Measurements from ENCODE around the gene PRDM15. TPM values are rescaled to one million over a fixed set of nuclear protein-coding genes. Genes with fewer than 3 reads are reported as not detected.

PRDM15 gene
- total RNA-seq, 1 experiment from 2014 or later = 5.7 TPM

DNA sequence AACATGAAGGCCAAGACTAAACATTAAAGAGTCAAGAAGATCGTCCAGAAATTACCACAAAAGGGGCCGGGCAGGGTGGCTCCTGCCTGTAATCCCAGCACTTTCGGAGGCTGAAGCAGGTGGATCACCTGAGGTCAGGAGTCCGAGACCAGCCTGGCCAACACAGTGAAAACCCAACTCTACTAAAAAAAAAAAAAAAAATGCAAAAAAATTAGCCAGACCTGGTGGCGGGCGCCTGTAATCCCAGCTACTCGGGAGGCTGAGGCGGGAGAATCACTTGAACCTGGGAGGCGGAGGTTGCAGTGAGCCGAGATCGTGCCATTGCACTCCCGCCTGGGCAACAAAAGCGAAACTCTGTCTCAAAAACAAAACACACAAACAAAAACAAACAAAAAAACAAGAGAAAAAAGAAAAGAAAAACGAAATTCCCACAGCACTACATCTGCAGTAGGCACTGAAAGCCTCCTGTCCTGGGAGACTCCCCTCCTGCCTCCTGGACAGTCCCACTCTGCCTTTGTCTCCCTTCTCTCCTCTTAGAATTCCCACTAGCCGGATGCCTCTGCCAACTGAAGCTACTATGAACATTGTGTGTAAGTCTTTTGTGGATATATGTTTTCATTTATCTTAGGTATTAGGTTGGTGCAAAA lies 94.6 kb downstream of the PRDM15 start:
- BruUV-seq (replicated peaks) = no TSS peak
- H3K4me1 Mint-ChIP-seq (ENCODE audit: insufficient read depth, unreplicated experiment) = peaks cover 29% of the 10 kb centered on the region
- no peaks in the 10 kb centered on the region for H3K36me3 Mint-ChIP-seq (ENCODE audit: insufficient read depth, unreplicated experiment)
- ChIA-PET POLR2A (interaction anchor here (0.6 to 9.7 kb wide), 14 partner anchors 19 to 435 kb away, joined by 3 to 136 read pairs (median 6); partner anchors contain the start of genes RIPK4 and ZBTB21), CTCF (interaction anchor here (0.5 to 2.1 kb wide), 9 partner anchors 21 to 176 kb away, joined by 3 to 12 read pairs (median 3); no protein-coding TSS in a partner anchor)
- no peak overlapping the region for H3K27ac Mint-ChIP-seq (ENCODE audit: low read depth, unreplicated experiment)
- no peak for DNase-seq (ENCODE audit: unreplicated experiment)
- TF ChIP-seq, protein P1, sequence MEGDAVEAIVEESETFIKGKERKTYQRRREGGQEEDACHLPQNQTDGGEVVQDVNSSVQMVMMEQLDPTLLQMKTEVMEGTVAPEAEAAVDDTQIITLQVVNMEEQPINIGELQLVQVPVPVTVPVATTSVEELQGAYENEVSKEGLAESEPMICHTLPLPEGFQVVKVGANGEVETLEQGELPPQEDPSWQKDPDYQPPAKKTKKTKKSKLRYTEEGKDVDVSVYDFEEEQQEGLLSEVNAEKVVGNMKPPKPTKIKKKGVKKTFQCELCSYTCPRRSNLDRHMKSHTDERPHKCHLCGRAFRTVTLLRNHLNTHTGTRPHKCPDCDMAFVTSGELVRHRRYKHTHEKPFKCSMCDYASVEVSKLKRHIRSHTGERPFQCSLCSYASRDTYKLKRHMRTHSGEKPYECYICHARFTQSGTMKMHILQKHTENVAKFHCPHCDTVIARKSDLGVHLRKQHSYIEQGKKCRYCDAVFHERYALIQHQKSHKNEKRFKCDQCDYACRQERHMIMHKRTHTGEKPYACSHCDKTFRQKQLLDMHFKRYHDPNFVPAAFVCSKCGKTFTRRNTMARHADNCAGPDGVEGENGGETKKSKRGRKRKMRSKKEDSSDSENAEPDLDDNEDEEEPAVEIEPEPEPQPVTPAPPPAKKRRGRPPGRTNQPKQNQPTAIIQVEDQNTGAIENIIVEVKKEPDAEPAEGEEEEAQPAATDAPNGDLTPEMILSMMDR (IDR thresholded peaks at IDR 0.05; ENCODE audit: unreplicated experiment) = no peak
- no peak overlapping the region for H3K4me3 Mint-ChIP-seq (ENCODE audit: unreplicated experiment)
- intact Hi-C loops (cut with micrococcal nuclease) = no loop called here
- no peaks in the 10 kb centered on the region for H3K27me3 Mint-ChIP-seq (ENCODE audit: insufficient read depth, unreplicated experiment)
- no peaks in the 10 kb centered on the region for H3K9me3 Mint-ChIP-seq (ENCODE audit: unreplicated experiment)

DNA sequence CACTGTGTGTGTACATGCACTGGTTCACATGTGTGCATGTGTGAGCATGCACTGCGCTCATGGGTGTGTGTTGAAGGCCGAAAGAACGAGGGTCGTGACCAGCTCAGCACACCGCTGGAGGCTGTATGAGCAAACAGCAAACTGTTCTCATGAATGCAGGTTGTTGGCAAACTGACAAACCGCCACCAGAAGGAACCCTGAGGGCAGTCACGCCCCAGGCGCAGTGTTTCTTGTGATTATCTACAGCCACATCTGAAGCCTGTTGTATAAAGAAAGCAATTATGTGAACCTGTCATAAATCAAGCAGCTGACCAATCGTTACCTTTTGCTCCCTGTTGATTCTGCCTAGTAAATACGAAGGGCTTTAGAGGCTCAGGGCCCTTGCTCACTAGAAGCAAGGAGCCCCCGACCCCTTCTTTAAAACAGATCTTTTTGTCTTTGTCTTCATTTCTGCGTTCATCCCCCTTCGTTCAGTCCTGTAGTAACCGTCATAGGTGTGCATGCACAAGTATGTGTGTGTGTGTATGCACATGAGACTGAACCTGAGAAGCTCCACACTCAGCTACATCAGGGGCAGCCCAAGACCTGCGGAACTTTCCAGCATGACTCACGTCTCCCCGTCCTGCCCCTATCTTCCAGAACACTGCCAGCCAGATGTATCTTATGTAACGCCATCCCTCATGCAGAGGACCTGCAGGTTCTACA lies 95.5 kb downstream of the PRDM15 start:
- Mint-ChIP-seq H3K27me3 (ENCODE audit: insufficient read depth, unreplicated experiment) (no peaks in the 10 kb centered on the region), H3K9me3 (ENCODE audit: unreplicated experiment) (no peaks in the 10 kb centered on the region), H3K4me1 (ENCODE audit: insufficient read depth, unreplicated experiment) (peaks cover 29% of the 10 kb centered on the region), H3K27ac (ENCODE audit: low read depth, unreplicated experiment) (no peak overlapping the region), H3K4me3 (ENCODE audit: unreplicated experiment) (peak overlapping the region; percentile 7), H3K36me3 (ENCODE audit: insufficient read depth, unreplicated experiment) (no peaks in the 10 kb centered on the region)
- TF ChIP-seq, protein P1 (IDR thresholded peaks at IDR 0.05; ENCODE audit: unreplicated experiment) = no peak
- ChIA-PET POLR2A (interaction anchor here (0.5 to 9.7 kb wide), 16 partner anchors 18 to 334 kb away, joined by 3 to 136 read pairs (median 6); partner anchors contain the start of genes RIPK4 and ZBTB21), CTCF (interaction anchor here (0.7 to 2.1 kb wide), 4 partner anchors 35 to 174 kb away, joined by 3 to 12 read pairs (median 4); no protein-coding TSS in a partner anchor)
- BruUV-seq (replicated peaks) = no TSS peak
- peak; percentile 93 for DNase-seq (ENCODE audit: unreplicated experiment)
- intact Hi-C loops (cut with micrococcal nuclease) = no loop called here

DNA sequence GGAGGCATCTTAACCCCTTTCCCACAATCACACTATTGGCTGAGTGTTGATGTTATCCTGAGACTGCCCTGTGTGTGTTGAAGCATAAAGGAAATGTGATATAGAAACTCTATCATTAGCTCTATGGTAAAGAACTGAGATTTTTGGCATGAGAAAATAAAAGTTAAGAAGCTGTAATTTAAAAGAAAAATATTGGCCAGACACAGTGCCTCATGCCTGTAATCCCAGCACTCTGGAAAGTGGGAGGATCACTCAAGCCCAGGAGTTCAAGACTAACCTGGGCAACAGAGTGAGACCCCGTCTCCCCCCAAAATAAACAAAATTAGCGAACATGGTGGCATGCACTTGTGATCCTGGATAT lies 98.1 kb downstream of the PRDM15 start:
- H3K36me3 Mint-ChIP-seq (ENCODE audit: insufficient read depth, unreplicated experiment) = no peaks in the 10 kb centered on the region
- no peak for DNase-seq (ENCODE audit: unreplicated experiment)
- H3K27me3 Mint-ChIP-seq (ENCODE audit: insufficient read depth, unreplicated experiment) = no peaks in the 10 kb centered on the region
- no peak overlapping the region for H3K4me3 Mint-ChIP-seq (ENCODE audit: unreplicated experiment)
- H3K4me1 Mint-ChIP-seq (ENCODE audit: insufficient read depth, unreplicated experiment) = peaks cover 34% of the 10 kb centered on the region
- intact Hi-C loops (cut with micrococcal nuclease) = no loop called here
- H3K27ac Mint-ChIP-seq (ENCODE audit: low read depth, unreplicated experiment) = no peak overlapping the region
- TF ChIP-seq, protein P1 (IDR thresholded peaks at IDR 0.05; ENCODE audit: unreplicated experiment) = no peak
- no peaks in the 10 kb centered on the region for H3K9me3 Mint-ChIP-seq (ENCODE audit: unreplicated experiment)
- BruUV-seq (replicated peaks) = no TSS peak
- ChIA-PET POLR2A (interaction anchor here (0.6 to 2.0 kb wide), 7 partner anchors 13 to 180 kb away, joined by 3 to 14 read pairs (median 3); no protein-coding TSS in a partner anchor), CTCF (interaction anchor here (0.6 to 2.2 kb wide), 4 partner anchors 13 to 149 kb away, joined by 3 to 14 read pairs (median 6); no protein-coding TSS in a partner anchor)

All from MCF 10A (cell line).